ENCODE results near the gene IMMP2L.
"Not testable (repeated sequence)": the region's sequence is repeated elsewhere in the genome, so short reads cannot be mapped to it uniquely, and the experiment has no call there.

The IMMP2L gene

DNA sequence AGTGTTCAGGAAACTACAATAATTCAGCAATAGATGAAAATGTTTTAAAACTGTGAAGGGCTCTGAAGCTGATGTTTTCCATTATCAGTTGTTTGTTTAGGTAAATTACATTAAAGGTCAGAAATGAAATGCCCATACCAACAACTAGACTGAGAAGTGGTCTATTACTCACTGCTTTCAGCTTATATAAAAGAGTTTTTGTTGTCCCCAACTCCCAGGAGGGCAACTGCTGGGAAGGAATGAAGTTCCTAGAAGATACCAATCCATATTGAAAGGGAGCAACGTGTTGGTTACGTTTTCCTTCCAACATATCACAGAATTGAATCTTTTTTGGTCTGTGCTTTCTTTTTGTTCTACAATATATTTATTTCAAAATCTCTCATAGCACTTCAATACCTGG, 802.0 kb downstream of the IMMP2L start:
- no peak for DNase-seq

DNA sequence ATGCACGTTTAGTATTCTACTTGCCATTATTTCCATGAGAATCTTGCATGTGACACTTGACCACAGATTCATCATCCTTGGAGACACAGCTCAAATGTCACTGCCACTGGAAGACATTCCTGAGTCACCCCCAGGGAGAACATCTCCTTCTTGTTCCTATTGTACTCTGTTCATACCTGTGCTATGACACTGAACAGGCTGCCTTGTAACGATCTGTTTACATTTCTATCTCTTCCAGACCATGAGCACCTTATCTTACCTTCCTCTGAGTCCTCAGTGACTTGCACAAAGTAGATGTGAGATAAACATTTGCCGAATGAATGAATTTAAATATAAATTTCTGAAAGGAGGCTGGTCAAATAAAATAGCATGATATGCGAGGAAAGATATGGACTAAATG, 803.2 kb downstream of the IMMP2L start:
- DNase-seq: no peak

DNA sequence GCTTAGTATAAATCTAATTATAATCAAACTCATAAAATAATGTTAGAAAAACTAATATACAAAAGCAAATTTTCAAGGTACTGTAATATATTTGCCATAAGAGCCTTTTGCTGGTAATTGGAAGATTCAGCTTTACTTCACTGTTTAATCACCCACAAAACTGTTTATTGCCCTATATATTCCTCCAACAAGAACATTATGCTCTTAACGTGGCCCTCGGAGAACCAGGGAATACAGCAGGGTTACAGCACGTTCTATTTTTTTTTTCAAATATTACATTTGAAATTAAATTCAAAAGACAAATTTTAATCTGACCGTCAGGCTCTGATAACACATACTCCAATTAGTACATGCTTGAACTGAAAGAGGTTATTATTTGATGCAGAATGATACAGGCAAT, 807.6 kb downstream of the IMMP2L start:
- no peak for DNase-seq

DNA sequence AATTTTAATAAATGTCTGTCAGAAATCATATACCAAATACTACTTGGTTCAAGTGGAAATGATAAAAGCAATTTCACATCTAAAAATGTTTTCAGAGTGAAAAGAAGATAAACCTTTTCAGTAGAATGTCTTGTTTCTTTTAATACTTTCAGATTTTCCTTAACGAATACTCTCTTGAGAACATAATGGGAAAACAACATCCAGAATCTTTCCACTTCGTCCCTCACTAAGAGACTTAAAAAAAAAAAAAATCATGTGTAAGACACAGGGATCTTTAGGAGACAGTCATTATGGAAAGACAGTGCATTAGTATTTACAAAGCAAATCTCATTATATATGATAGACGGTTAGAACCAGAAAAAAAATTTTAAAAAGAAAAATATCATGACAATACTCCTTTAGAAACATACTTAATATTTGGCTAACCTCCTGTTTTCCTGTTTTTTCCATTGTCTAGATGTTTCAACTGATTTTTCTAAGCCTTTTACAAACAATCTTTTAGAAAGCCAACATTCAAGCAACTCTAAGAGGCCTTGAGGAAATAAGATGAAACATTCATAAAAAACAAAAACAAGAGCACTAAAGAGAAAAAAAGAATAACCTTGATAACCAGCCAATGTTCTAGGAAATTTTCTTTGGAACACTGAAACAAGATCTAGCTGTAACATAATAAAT, 811.2 kb downstream of the IMMP2L start:
- no peak for DNase-seq

DNA sequence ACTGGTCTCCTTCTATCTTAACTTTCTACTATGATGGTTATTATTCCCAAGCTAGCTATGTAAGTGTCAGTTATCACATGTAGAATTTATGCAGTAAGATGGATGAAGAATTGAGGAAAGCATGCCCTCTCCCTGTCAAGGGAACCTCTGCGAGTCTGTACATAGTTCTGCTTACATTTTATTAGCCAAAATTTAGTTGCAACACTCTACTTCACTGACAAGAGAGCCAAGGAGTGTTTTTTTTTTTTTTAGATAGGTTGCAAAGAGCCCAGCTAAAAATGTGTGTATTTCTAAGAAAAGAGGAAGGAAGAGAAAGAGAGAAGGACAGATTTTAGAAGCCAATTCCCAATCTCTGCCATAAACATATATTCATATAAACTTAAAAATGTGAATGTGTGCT, 829.1 kb downstream of the IMMP2L start:
- DNase-seq: no peak

DNA sequence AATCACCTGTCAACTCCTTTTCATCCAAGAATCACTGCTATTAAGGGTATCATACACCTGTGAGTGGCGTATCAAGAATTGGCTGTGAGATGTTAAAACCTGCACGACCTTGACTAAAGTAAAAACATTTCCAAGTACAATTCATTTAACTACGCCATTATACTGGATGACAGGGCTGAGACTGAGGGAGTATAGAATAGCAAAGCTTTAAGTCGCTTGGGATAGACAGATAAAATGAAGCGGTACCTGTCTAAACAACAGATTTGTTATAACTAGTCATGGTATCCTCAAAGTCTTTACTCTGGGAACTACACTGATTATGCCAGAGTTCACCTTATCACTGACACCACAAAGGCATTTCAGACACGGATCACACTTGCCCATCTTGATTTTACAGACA, 837.5 kb downstream of the IMMP2L start:
- no peak for DNase-seq

DNA sequence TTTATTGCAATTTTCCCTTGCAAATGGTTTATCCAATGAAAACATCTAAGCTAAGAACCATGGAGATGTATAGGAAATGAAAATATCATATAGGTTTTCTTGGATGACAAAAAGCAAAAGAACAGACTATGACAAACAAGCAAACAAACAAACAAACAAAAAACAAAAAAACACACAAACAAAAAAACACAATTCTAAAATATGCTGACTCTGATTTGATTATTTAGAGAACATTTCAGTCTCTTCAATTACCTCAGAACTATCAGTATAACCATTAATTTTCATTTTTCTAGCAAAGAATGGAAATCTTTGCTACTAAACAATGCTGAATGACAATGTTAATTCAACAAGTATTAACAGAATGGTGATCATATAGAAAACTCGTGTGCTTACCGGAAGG, 840.9 kb downstream of the IMMP2L start:
- DNase-seq: no peak

DNA sequence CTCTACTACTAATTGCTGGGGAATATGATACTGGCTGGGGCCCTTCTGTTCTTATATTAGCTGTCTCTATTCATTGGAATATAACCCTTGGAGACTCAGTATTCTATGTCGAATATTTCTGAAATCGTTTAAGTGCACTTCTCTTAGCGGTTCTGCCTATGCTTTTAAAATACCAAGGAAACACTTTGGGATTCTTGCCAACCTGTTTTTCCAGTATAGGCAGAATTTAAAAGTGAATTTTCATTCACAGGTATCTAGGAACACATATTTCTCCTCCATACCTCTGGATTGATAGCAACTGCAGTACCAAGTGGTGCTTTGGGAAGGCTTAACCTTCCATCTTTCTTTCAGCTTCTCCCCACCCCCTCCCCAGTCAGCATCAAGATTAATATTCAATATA, 841.7 kb downstream of the IMMP2L start:
- DNase-seq: no peak

DNA sequence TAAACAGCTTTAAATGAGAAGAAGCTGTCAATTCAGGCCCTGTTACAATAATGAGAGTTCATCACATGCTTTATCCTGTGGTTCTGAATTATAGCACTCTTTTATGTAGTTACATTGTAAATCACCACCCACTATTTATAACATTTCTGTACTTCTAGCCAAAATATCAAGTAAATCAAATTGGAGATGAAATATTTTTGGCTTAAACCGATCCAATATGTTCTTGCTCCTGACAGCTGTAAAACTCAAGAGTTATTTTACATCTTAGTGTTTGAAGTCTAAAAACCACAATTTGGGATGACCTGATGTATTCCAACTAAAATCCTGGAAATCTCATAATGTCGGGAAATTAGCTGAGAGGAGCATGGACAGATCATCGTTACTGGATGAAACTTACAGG, 842.6 kb downstream of the IMMP2L start:
- no peak for DNase-seq

DNA sequence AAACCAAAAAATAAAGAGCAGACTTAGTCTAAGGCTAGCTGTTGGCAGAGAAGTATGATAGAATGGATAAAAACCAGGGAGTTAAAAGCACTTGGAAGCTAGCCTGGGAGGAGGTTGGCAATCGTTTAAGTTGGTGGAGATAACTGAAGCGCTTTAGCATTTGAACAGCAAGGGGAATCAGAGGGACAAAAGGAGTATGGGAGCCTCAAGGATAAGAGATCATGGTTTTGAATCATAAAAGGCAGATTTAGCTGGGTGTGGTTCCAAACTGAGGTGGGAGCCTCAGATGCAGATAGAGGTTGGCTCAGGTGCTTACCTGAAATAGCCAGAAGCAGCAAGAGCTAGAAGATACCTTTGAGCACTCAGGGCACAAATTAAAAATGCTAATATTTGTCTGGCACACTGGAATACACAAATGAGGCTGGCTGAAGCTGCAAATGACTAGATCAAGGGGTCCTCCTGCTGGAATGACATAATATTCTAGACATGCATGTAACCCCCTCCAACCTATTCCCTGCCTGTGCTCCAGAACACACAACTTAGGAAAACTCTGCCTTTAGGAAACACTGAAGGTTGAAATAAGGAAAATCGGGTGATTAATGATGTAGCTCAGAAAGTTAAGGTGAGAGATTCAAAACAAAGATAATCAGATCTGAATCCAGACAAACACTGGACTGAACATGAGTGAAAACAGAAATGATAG, 843.6 kb downstream of the IMMP2L start:
- DNase-seq: no peak

DNA sequence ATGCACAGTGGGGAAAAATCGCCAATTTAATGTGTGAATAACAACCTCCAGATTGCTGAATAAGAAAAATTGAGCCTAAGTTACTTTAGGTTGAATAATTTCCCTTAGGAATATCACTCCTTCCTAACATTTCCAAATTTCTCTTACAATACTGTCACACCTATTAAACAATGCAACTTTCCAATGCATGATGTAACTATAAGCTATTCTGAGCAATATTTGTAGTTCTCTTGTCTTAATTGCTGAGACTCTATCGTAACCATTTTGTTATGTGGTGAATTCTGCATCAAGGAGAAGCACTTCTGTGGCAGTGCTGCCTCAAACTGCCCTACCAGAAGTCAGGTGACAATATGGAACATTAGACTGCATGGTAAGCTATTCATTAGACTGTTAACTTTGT, 858.1 kb downstream of the IMMP2L start:
- no peak for DNase-seq

DNA sequence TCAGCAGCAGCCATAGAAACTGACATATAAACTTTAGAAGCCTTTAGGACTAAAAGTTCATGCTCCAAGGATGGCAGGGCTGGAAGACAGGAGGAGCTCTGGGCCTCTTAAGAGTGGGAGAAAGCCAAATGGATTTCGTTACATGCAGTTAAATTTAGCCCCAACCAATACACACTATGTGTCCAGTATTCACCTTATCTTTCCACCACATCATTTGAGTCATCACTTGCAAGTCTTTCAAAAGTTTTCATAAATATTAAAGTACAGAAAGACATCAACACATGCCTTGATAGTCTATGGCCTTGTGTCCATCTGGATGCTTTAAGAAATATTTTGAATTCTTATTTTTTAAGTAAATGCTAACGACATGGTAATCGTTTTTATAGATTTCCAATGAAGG, 863.7 kb downstream of the IMMP2L start:
- DNase-seq: no peak

DNA sequence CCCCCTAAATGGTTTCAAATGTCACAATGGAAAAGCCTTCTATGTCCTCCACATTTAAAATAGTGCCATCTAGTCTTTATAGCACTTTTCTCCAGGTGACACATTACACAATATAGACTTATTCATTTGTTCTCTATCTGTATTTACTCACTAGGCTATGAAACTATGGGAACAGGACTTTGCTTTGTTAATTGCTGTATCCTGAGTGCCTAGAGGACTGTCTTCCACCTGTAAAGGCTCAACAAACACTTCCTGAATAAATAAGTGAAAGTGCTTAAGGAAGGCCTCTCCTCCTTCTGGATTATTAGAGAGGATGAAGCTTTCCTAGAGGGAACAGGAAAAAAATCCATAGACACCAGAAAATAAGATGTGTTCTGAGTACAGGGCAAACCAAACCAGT, 868.9 kb downstream of the IMMP2L start:
- DNase-seq: no peak

DNA sequence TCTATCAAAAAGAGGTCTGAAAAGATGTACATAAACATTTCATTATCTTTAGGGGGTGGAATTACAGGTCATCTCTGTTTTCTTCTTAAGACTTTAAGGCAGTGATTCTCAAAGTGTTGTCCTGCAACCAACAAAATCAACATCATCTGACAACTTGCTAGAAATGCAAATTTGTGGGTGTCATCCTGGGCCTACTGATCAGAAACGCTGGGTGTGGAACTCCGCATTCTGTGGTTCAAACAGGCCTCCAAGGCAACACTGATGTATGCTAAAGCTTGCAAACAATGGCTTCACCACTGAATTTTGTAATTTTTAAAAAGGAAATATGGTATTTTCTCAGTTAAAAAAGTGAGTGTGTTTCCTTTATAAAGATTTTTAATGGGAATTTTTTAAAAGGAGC, 873.4 kb downstream of the IMMP2L start:
- no peak for DNase-seq

DNA sequence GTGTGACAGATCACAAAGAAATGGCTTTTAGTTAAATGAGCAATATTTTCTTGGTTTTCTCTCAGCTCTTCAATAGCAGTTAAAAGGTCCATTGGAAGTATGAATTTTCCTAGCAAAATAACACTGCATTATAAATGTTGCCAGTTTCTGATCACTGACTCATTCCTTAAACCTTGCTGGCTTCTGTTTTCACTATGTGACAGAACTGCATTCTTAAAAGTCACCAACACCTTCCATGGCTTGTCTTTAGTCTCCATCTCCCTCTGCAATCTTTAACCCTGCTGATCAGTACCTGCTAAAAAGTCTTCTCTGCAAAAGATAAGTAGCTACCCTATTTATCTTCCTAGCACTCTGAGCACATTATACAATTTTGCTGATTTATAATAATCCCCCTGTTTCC, 876.4 kb downstream of the IMMP2L start:
- no peak for DNase-seq

DNA sequence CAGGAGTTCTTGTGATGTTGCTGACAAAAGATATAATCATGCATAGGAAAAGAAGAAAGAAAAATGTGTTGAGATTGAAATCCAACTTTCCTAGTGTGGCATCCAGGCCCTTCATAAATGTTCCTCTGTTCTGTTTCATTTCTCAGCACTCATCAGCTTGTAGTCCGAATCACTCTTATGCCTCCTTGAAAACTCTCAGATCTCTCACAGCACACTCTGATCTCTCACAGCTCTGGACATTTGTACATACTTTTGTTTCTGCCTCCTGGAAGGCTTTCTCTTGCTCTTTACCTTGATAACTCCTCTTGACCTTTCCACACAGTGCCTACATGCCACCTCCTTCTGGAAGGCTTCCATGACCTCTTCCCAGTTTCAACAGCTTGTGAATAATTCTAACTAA, 880.4 kb downstream of the IMMP2L start:
- no peak for DNase-seq

DNA sequence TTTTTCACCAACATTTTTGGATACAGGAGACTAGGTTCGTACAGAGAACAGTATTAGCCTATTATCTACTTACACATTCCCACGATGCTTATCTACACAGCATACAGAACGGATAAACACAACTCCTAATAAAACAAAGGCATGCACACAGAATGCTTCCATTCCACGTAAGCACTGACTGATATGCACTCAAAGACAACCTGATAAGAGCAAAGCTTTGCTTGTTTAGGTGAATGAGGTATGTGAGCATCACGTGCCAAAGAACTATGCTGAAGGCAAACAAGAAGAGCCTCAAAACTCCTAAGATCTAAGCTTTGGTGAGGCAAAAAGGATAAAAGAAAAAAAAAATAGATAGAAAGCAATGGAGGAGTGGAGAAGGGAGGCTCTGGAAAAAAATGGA, 884.9 kb downstream of the IMMP2L start:
- no peak for DNase-seq

DNA sequence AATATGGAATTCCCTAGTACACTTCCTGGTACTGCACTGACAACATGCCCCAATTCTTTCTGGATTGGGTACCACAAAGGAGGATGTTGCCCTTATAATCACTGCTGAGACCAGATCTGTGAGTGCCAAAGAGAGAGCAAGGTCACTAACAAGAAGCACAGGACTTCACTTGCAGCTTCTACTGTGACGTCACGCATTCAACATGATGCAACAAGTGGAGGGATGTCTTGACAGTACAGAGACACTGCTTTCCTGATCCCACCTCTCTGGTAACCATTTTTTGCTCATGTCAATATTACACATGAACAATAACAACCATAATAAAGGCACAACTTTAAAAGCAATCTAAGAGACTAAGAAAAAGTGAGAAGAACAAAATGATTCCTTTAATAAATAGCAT, 885.5 kb downstream of the IMMP2L start:
- no peak for DNase-seq

DNA sequence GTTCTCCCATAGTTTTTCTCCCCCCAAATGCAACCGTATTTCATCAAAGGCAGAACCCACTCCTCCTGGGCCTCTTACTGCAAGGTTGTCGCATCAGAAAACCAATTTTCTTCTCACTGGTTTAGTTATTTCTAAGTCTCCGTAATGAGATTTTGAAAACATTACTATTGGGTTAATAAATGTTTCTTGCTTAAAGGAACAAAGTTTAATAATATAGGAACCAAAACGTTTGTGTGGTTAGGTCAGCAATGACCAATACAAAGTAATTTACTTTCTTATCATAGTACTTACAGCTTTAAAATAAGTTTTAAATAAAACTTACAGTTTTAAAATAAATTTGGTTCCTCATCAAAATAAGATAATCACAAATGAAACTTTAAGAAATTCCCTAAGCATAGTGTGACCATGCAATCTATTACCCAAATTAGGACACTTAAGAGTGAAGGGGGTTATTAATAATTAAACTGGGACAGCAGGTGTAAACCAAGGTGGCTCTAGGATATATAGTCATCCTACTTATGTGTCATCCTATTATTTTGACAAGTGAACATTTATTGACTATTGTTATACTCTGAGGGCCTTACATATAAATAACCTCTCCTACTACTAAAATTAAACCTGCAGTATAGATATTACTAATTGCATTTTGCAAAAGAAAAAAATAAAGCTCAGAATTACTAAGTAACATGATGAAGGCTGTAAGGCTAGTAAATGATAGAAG, 886.7 kb downstream of the IMMP2L start:
- no peak for DNase-seq

DNA sequence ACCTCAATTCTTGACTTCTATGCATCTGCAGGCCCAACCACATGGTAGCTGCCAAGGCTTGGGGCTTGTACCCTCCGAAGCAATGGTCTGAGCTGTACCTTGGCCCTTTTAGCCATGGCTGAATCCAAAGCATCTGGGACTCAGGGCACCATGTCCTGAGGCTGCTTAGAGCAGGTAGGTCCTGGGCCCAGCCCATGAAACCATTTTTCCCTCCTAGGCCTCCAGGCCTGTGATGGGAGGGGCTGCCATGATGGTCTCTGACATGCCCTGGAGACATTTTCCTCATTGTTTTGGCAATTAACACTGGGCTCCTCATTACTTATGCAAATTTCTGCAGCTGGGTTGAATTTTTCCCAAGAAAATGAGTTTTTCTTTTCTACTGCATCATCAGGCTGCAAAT, 889.1 kb downstream of the IMMP2L start:
- DNase-seq: no peak

DNA sequence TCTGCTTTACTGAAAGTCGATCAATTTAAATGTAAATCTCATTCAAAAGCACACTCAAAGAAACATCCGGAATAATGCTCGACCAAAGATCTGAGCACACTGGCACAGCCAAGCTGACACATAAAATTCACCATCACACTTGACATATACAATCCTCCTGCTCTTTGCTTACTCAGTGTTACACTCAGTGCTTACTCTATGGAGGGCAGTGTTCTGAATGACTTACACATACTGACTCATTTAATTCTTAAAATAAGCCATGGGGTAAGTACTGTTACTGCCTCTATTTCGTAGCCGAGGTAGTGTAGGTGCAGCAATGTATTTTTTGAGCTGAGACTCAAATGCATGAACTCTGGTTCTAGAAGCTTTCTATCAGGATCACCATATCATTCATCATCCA, 892.9 kb downstream of the IMMP2L start:
- no peak for DNase-seq

DNA sequence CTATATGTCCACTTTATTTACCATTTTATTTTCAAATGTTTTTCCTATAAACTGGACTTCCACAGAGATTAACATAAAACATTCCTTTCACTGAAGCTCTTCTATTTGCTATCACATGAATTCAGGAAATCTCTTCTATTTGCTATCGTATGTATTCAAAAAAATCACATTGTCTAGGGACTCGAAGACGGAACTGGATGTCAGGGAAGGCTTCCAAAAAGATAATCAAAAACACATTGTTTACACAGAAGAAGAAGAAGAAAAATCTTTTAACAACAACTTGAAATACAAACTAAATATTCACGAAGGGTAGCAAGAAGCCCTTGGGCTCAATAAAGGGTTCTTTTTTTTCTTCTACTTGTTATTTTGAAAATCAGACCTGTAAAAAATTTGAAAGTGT, 897.5 kb downstream of the IMMP2L start:
- no peak for DNase-seq

DNA sequence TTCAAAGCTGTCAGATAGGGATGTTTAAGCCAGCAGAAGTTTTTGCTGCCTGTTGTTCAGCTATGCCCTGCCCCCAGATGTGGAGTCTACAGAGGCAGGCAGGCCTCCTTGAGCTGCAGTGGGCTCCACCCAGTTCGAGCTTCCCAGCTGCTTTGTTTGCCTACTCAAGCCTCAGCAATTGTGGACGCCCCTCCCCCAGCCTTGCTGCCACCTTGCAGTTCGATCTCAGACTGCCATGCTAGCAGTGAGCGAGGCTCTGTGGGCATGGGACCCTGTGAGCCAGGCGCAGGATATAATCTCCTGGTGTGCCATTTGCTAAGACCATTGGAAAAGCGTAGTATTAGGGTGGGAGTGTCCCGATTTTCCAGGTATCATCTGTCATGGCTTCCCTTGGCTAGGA, 901.7 kb downstream of the IMMP2L start:
- DNase-seq: not testable (repeated sequence)
